ENCODE data around the gene PEMT.
A peak's percentile ranks its signal among the peaks of the same experiment; 100 is the strongest.

PEMT gene

DNA sequence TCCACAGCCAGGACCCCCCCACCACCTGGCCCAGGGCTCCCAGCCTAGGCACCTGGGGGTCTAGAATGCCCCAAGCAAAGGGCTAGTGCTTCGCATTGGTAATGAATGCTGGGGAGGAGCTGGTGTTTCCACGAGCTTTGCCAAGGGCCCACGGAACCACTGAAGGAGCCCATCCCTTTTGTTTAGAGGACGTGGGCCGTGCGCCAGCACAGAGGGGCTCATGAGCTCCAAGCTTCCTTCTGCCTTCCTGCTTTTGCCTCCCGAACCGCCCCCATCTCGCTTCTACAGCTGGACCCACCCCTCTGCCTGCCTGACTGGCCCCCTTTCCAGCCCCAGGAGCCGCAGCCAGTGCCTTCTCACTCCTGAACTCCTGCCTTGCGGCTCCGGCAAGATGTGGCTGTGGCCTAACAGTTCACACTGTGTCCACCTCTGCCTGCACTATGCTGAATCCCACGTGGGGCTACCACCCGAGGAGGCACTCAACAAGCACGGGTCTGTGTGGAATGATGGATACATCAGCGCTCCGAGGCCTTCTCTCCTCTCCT lies 63.5 kb downstream of the PEMT start:
- Histone ChIP-seq H3K4me1 (peaks cover 28% of the 10 kb centered on the region), H3K9ac (no peak overlapping the region), H3K27me3 (no peaks in the 10 kb centered on the region), H3K9me3 (no peaks in the 10 kb centered on the region), H3K4me2 (no peak overlapping the region), H3K27ac (0 out of 2 replicates have a peak overlapping the region, but pooled peaks have one; percentile 12), H3K4me3 (no peak overlapping the region), H4K20me1 (no peaks in the 10 kb centered on the region), H3K36me3 (no peaks in the 10 kb centered on the region)
- no peak for TF ChIP-seq Cebpa-rat (IDR thresholded peaks at IDR 0.05)

DNA sequence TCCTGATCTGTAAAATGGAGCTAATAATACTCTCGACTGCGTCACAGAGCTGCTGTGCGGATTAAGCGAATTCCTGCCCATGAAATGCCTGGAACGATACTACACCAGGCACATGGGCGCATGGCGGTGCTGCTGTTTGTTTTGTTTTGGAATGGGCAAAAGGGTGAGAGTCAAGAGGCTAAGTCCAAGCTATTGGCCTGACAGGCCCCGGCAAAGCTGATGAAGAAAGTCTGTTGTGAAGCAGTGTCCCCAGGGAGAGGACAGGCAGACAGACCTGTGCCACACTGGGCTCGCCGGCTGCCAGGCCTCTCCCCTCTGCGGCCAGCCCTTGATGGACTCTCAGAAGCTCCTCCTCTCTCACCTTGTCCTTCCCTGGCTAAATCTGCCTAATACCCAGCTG lies 64.0 kb downstream of the PEMT start:
- Histone ChIP-seq H3K4me2 (no peak overlapping the region), H3K9ac (no peak overlapping the region)
- TF ChIP-seq Cebpa-rat (IDR thresholded peaks at IDR 0.05): no peak

DNA sequence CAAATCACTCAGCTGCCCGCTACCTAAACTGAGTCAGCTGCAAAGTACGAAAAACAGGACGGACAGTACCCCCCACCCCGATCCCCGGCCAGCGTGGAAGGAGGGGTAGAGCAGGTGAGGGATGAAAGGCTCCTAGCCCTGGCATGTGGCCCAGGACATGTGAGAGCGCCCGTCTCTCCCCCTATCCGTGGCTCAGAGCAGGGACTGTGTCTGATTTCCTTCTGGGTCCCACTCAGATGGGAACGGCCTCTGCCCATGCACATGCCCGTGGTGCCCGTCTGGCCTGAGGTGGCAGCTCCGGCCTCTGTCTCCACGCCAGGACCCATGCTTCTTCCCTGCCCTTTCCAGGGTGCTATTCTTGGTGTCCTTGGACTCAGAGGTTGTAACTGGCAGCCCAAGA lies 65.1 kb downstream of the PEMT start:
- no peaks in the 10 kb centered on the region for H3K27me3 ChIP-seq
- peaks cover 44% of the 10 kb centered on the region for H3K4me1 ChIP-seq
- no peak overlapping the region for H3K27ac ChIP-seq
- no peak overlapping the region for H3K9ac ChIP-seq
- H3K4me2 ChIP-seq: no peak overlapping the region
- no peaks in the 10 kb centered on the region for H4K20me1 ChIP-seq
- no peak for TF ChIP-seq Cebpa-rat (IDR thresholded peaks at IDR 0.05)
- no peak overlapping the region for H3K4me3 ChIP-seq
- no peaks in the 10 kb centered on the region for H3K9me3 ChIP-seq
- H3K36me3 ChIP-seq: no peaks in the 10 kb centered on the region

More for the DNA sequence above, 64.0 kb downstream of the PEMT start:
- Histone ChIP-seq H3K9me3 (no peaks in the 10 kb centered on the region), H3K36me3 (no peaks in the 10 kb centered on the region), H3K4me1 (peaks cover 32% of the 10 kb centered on the region), H3K4me3 (no peak overlapping the region), H3K27me3 (no peaks in the 10 kb centered on the region), H4K20me1 (no peaks in the 10 kb centered on the region), H3K27ac (no peak overlapping the region)

DNA sequence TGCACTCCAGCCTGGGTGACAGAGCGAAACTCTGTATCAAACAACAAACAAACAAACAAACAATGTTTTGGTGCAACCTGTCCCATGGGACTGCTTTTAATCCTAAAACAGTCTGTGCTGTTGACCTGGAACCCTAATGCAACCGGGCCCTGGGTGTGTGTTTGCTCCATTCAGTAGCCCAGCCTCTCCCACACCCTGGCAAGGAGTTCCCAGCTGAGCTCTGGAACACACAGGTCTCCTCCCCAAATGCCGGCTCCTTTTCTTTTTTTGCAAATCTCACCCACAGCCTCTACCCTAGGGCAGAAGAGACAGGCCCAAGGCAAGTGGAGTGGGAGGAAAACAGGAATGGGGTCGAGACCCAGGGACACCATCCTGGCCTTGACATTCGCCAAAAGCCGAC lies 65.6 kb downstream of the PEMT start:
- Histone ChIP-seq H3K4me2 (no peak overlapping the region), H3K27ac (no peak overlapping the region), H3K36me3 (no peaks in the 10 kb centered on the region), H3K27me3 (no peaks in the 10 kb centered on the region), H3K9ac (no peak overlapping the region), H4K20me1 (no peaks in the 10 kb centered on the region), H3K9me3 (no peaks in the 10 kb centered on the region), H3K4me1 (peaks cover 48% of the 10 kb centered on the region), H3K4me3 (no peak overlapping the region)
- no peak for TF ChIP-seq Cebpa-rat (IDR thresholded peaks at IDR 0.05)

DNA sequence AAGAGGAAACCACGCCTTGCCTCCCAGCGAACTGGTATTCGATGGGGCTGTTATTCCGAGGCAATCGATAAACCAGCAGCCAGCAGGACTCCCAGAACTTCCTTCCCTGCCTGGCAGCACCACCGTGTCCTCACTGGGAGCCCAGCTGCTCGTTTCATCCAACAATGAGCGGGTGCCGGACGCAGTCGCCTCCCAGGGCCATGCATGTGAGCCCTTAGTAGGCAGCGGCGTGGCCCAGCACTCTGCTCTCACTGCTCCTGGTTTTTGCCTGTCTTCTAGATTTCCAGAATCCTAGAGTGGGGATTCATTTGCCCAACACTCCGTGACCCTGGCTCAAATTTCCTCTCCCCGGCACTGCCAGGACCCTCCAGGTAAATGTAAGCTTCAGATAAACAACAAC lies 66.2 kb downstream of the PEMT start:
- Histone ChIP-seq H3K4me3 (no peak overlapping the region), H3K36me3 (no peaks in the 10 kb centered on the region), H4K20me1 (no peaks in the 10 kb centered on the region), H3K4me1 (peaks cover 55% of the 10 kb centered on the region), H3K27ac (no peak overlapping the region), H3K9me3 (no peaks in the 10 kb centered on the region), H3K9ac (no peak overlapping the region), H3K27me3 (no peaks in the 10 kb centered on the region), H3K4me2 (no peak overlapping the region)
- no peak for TF ChIP-seq Cebpa-rat (IDR thresholded peaks at IDR 0.05)

DNA sequence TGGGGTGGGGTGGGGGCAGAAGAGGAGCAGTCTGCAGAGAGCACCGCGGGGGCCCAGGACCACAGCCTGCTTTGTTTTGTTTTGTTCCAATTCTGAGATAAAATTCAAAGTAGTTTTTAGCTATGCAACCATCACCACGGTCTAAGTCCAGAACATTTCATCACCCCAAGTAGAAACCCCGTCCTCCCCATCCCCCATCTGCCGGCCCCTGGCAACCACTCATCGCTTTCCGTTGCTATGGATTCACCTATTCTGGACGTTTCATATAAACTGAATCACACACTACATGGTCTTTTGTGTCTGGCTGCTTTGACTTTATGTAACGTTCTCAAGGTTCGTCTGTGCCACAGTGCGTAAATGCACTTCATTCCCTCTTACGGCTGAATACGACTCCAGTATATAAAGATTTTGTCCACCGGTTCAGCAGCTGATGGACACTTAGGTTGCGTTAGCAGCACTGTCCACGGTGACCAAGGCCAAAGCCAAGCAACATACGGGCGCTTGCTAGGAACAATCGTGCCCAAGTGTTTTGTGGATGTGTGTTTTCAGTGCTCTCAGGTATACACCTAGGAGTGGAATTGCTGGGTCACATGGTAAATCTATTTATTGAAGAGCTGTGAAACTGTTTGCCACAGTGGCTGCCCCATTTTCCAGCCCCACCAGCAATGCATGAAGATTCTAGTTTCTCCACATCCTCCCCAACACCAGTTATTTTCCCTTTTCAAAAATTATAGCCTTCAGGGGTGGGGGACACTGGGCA lies 67.6 kb downstream of the PEMT start:
- Histone ChIP-seq H3K36me3 (no peaks in the 10 kb centered on the region), H3K27ac (no peak overlapping the region), H3K9ac (no peak overlapping the region), H3K27me3 (no peaks in the 10 kb centered on the region), H3K4me1 (peaks cover 69% of the 10 kb centered on the region), H4K20me1 (no peaks in the 10 kb centered on the region), H3K9me3 (no peaks in the 10 kb centered on the region), H3K4me3 (no peak overlapping the region), H3K4me2 (peak overlapping the region; percentile 81)
- no peak for TF ChIP-seq Cebpa-rat (IDR thresholded peaks at IDR 0.05)

DNA sequence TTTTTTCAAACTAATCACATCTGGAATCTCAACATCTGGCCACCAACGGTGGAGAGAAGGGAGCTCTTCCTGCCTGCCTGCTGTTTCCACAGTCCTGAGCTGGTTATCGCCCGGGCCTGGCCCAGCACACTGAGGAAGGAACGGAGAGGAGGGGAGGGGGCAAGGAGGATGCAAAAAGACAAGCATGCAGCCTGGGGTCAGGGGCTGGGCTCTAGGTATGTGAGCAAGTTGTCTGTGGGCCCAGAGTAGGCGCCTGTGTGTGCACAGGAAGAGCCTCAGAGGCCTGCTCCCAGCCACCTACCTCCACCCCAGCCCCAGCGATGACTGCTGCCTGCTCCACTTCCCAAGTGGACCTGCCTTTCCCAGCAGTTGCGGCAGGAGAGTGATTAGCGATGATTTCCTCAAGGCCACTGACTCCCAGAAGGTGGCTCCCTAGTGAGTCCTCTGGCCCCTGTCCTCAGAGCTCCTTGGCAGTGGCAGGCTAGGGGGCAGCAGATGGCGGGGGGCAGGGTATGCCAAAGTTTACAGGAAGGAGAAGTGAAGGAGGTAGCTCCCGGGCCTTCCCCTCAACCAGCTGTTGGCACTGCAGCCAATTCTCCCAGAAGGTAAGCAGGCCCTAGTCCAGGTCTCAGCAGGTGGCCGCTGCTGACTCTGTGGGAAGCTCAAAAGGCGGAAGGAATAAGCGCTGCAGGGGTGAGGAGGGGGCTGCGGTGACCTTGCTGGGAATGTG lies 68.3 kb downstream of the PEMT start:
- Histone ChIP-seq H4K20me1 (no peaks in the 10 kb centered on the region), H3K4me3 (no peak overlapping the region), H3K27ac (peak overlapping the region; percentile 54; the same call in 1 of the 2 replicates), H3K36me3 (no peaks in the 10 kb centered on the region), H3K27me3 (no peaks in the 10 kb centered on the region), H3K9me3 (no peaks in the 10 kb centered on the region), H3K4me2 (peak overlapping the region; percentile 81), H3K4me1 (peaks cover 76% of the 10 kb centered on the region), H3K9ac (no peak overlapping the region)
- TF ChIP-seq Cebpa-rat (IDR thresholded peaks at IDR 0.05): no peak

DNA sequence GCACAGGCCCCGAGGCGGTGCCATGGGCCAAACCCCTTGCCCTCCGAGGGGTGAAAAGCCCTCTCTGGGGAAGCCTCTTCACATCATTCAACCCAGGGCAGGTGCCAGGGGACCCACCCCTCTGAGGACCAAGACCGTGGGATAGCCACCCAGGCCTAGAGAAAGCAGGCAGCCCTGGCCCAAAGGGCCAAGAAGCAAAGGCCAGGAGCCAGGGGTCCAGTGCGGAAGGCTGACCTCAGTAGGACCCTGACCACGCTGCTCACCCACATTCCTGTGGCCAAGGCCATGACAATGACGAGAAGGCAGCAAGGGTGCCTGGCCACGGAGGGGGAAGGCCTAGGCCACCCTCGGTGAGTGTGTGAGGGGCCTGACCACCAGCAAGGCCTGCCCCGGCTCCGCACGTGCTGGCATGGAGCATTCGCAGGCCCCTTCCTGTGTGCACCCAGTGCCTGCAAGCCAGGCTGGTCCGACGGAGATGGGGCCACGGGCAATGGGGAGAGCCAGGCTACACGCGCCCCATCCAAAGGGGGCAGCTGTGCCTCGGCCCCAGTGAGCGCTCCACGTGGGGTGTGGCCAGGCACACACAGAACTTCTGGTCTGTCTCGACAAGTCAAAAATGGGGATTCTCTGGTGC lies 70.8 kb downstream of the PEMT start:
- no peak for TF ChIP-seq Cebpa-rat (IDR thresholded peaks at IDR 0.05)
- H3K9ac ChIP-seq: no peak overlapping the region
- H3K9me3 ChIP-seq: no peaks in the 10 kb centered on the region
- H3K27me3 ChIP-seq: no peaks in the 10 kb centered on the region
- peak overlapping the region; percentile 81 for H3K4me2 ChIP-seq
- no peaks in the 10 kb centered on the region for H3K36me3 ChIP-seq
- peak overlapping the region; percentile 62 for H3K27ac ChIP-seq
- H3K4me1 ChIP-seq: peaks cover 91% of the 10 kb centered on the region
- H4K20me1 ChIP-seq: no peaks in the 10 kb centered on the region
- H3K4me3 ChIP-seq: no peak overlapping the region

DNA sequence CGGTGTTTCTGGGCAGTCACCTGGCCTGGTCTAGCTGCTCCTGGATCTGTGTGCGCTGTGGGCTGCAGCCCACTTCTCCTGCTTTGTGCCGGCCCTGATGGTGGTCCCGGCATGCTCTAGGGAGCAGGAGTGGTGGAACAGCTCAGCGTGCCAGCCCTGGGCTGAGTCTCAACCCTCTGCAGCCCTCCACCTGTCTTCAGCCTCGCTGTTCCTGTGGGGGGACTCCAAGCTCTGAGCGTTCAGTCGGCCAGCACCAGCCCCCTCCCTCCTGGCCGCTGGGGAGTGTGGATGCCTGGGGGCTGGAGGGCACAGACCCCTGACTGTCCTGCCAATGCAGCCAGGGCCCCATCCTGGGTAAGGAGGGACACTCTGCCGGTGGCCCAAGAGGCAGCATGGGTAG lies 71.6 kb downstream of the PEMT start:
- Histone ChIP-seq H3K27ac (peak overlapping the region; percentile 62), H3K4me1 (peaks cover 94% of the 10 kb centered on the region), H3K9ac (peak overlapping the region; percentile 12; the same call in 1 of the 2 replicates), H3K27me3 (no peaks in the 10 kb centered on the region), H3K36me3 (no peaks in the 10 kb centered on the region), H4K20me1 (no peaks in the 10 kb centered on the region), H3K9me3 (no peaks in the 10 kb centered on the region), H3K4me2 (peak overlapping the region; percentile 81), H3K4me3 (no peak overlapping the region)
- TF ChIP-seq Cebpa-rat (IDR thresholded peaks at IDR 0.05): no peak

All from BLaER1 (cell line).